ENCODE data around the gene TUBA4B.

- TF ChIP-seq EZH2phosphoT487 (IDR thresholded peaks at IDR 0.05; ENCODE audit: insufficient read depth, low read depth) (no peak), EZH2 (IDR thresholded peaks at IDR 0.05; ENCODE audit: insufficient read depth, poor library complexity, severe bottlenecking) (no peak)
Observed at GRCh38 chr2:219284501-219285372, 31.7 kb downstream of the TUBA4B start.

Measured in GM23248 (cell line).